GM21526 (cell line): ENCODE data around the gene ATF3.
"Not testable (repeated sequence)": the region's sequence is repeated elsewhere in the genome, so short reads cannot be mapped to it uniquely, and the experiment has no call there.

Source experiments
- ATAC-seq: cut with Tn5 transposase; IDR thresholded peaks from one replicate; pipeline ENCODE4 v1.9.1; 2021; ENCODE audit warnings: moderate library complexity; ENCODE audit not compliant: unreplicated experiment, low FRiP score

The ATF3 gene

GRCh38 chr1:212647004-212647403 lies 38.4 kb downstream of the ATF3 start:
- no peak for ATAC-seq

DNA sequence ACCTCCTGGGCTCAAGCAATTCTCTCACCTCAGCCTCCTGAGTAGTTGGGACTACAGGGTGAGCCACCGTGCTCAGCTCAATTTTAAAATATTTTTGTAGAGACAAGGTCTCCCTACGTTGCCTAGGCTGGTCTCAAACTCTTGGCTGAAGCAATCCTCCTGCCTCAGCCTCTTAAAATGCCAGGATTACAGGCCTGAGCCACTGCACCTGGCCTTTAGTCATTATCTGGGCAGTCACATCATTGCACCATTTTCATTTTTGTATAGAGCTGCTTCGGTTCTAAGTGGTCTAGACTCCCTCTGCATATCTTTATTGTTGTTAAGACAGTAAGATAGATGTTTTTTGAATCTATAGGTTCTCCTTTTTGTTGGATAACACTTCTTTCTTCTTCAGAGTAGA lies 39.9 kb downstream of the ATF3 start:
- no peak for ATAC-seq

DNA sequence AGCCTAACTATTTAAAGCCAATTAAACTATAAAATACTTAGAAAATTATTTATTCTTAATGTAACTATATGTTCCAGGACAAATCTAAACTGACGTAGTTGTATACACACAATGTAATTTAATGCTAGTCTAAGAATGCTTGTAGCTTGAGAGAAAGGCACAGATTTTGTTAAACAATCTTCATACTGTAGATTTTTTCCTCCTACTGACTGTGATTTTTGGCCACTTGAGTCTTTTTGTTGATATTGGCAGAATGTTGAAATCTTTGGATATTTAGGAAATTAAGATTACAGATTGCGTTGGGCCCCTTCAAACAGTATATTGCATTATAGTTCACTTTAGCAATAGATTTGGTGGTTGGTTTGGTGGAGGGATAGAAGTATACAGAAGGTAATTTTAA lies 40.5 kb downstream of the ATF3 start:
- ATAC-seq = no peak

- ATAC-seq = no peak
Measured at GRCh38 chr1:212650228-212650627, 41.7 kb downstream of the ATF3 start.

GRCh38 chr1:212651521-212651920 lies 43.0 kb downstream of the ATF3 start:
- ATAC-seq = no peak

DNA sequence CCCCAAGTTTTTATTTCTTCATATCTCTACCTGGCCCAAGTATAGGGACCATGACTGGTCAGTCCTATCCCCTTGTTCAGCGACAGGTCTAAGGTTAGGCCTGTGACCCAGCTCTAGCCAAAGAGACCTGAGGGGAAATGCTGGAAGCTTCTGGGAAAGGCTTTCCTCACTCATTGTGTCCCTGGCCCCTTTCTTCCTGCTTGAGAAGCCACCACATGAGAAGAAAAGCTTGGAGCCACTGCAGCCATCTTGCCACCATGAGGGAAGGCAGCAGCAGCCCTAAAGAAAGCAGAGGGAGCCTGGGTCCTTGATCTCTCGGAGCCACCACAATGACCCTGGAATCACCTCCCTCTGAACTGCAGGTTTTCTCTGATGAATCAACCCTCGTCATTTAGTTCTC lies 43.4 kb downstream of the ATF3 start:
- ATAC-seq = no peak

GRCh38 chr1:212652609-212653008 lies 44.0 kb downstream of the ATF3 start:
- no peak for ATAC-seq

DNA sequence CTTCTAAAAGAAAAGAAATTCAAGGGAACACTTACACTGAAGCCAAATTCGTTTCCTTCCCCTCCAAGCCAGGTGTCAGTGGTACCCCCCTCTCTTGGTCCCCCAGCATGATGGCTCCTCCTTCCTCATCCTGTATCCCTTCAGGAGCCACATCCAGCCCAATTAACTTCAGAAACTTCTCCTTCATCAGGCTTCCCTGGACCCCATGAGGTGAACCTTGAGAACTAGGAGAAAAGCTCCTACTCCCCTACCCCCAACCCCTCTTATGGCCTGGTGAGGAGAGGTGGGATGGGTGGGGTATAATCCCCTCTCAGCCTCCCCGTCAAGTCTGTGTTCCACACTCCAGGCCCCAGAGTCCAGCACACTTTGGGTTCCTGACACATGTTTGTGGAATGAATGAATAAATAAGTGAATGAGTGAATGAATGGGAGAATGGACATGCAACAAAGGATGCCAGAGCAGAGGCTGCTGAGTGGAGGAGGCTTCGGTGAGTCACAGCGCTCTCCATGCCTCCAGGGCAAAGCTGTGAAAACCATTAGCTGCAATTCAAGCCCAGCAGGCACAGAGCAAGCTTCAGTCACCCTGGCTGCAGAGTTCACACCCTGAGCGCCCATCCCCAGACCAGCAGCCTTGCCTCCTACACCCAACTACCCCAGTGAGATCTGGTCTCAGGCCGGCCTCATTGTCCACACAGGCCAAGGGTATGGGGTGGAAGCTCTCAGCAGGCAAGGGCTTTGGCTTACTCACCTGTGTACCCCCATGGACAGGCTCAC lies 47.3 kb downstream of the ATF3 start:
- ATAC-seq = no peak

DNA sequence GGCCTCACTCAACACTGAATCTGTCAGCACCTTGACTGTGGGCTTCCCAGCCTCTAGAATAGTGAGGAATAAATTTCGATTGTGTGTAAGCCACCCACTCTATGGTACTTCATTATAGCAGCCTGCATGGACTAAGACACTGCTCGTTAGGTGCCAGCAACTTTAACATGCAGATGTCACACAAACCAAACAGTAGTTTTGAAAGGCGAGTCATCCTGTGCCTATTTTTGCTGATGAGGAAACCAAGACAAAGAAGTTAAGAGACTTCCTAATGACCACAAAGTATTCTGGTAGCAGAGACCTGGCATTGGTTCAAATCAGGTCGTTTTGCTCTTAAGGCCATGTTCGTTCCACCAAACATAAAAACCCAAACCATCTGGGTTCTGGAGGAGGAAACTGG lies 48.2 kb downstream of the ATF3 start:
- no peak for ATAC-seq

DNA sequence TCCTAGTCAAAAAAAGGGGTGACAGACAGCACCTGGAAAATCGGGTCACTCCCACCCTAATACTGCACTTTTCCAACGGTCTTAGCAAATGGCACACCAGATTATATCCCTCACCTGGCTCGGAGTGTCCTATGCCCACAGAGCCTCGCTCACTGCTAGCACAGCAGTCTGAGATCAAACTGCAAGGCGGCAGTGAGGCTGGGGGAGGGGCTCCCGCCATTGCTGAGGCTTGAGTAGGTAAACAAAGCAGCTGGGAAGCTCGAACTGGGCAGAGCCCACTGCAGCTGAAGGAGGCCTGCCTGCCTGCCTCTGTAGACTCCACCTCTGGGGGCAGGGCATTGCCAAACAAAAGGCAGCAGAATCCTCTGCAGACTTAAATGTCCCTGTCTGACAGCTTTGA lies 49.7 kb downstream of the ATF3 start:
- ATAC-seq = not testable (repeated sequence)

DNA sequence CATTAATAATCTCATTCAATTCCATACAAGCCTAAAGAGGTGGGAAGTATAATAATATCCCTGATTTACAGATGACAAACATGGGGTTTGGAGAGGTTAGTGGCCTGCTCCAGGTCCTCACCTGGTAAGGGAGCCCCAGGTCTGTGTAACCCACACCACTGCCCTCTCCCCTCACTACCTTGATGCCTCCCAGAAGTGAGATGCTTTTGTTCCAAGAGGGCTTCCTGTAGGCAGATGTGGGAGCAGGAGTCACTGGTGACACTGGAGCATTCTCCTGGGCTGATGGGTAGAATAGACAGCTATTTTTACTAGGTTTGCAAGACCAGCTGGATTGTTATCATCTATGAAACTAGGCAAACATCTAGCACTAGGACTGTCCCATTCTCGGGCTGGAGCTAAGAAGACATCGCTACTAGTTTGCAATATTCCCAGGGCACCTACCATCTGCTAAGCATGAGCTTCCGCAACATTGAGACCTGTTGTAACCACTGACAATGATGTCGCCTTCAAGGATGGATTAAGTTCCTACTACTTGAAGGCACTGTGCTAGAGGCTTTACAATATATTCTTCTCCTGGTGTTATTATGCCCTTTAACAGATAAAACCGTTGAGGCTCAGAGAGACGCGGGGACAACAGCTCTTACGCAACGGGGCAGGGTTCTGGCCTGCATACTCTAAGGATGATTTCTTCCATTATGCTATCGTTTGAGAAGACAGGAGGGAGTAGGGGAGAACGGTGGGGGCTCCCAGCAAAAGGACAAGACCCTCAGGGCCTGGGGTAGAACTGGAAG lies 56.0 kb downstream of the ATF3 start:
- no peak for ATAC-seq

GRCh38 chr1:212665241-212666115 lies 56.9 kb downstream of the ATF3 start:
- ATAC-seq = peak; percentile 83

- no peak for ATAC-seq
Measured at GRCh38 chr1:212666116-212666775, 57.7 kb downstream of the ATF3 start.

DNA sequence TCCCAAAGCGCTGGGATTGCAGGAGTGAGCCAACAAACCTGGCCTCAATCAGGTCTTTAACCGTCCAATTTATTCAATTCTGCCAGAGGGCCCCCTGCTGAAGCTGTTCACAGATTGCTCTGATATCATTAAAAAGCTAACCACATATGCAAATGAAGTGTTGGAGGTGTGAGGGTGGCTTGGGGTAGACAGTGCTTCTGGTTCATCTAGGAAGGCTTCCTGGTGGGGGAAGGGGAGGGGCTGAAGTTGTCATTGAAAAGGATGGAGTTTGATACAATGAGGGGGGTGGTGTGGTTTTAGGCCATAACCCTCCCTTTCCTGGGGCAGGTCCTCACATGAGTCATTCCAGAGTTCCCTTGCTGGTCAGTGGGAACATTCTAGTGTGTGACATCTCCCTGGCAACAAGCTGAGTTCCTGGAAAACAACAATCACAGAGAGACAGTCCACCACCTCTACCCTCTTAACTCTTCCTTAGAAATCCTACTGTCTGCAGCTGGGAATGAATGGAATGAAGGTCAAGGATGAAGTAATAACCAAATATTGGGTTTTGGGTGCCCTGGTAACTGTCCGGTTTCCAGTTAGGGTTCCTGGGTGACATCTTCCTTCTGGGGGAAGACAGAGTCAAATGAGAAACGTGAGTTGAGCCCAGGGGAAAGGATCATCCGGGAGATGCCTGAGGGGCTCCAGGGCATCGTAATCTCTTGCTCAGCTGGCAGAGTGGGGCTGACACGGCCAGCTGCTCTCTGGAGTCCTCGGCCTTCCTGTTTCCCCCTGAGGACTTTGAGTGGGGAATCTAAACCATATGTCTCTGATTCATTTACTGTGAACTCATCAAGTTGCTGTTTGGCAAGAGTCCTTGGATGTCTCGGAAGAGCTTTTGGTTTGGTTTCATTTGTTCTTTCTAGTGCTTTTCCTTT lies 58.9 kb downstream of the ATF3 start:
- no peak for ATAC-seq

DNA sequence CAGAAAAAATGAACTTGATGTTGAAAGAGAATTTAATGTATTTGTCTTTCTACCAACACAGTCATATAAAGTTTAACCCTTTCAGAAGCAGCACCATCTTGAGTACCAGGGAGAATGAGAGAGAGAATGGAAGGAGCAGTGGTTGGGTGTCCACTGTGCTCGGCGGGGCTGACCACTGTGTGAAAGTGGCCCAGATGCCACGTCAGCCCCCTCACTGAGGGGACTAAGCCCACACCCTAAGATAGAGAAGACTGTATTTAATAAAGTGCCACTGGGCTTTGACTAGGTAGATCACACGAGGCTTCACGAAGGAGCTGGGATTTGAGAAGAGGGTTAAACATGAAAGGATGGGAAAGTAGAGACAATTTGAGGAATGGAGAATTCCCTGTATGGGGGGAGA lies 59.9 kb downstream of the ATF3 start:
- ATAC-seq = no peak

DNA sequence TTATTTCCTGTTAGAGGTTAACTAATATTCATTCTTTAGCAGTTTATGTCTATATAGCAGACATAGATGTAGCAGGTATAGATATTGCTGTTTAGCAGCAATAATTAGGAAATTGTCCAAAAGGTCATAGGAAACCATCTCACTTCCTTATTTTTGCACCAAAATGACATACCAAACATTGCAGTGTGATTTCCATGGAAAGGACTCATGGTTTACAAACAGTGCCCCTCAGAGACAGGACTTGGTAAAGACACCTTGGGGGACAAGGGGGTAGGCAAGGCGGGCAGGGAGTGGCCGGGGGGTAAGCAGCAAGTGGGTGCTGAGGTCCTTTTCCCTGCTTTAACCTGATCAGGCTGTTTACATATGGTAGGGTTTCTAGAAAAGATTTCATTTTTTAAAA lies 60.5 kb downstream of the ATF3 start:
- ATAC-seq = no peak

- no peak for ATAC-seq
Measured at GRCh38 chr1:212669600-212669999, 61.0 kb downstream of the ATF3 start.

DNA sequence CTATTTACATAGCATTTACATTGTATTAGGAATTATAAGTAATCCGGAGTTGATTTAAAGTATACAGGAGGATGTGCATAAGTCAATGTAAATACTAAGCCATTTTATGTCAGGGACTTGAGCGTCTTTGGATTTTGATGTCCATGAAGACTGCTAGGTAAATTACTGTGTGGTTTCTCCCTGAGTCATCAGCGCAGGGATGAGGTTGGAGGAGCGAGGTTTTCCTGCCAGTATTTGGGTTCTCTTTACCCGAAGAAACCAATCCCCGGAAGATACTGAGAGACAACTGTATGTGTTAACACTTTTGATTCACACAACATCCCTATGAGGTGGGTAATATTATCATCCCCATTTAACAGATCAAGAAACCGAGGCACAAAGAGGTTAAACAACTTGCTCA lies 61.7 kb downstream of the ATF3 start:
- ATAC-seq = no peak
